ENCODE results near the gene ALG8.
A peak's percentile ranks its signal among the peaks of the same experiment; 100 is the strongest.
"Not testable (repeated sequence)": the region's sequence is repeated elsewhere in the genome, so short reads cannot be mapped to it uniquely, and the experiment has no call there.

ALG8 gene

GRCh38 chr11:78094250-78094649 lies 45.2 kb downstream of the ALG8 start:
- no peak overlapping the region for H3K4me3 ChIP-seq (ENCODE audit: low read depth, low read length)
- DNase-seq (ENCODE audit: low read depth), result no peak
- TF ChIP-seq CTCF (IDR thresholded peaks at IDR 0.05; ENCODE audit: low read depth, low read length, missing control alignments), result no peak
- in situ Hi-C loops (cut with HindIII; ENCODE audit: low sequenced_read_pairs), result no loop called here

GRCh38 chr11:78086521-78087074 lies 52.8 kb downstream of the ALG8 start:
- DNase-seq (ENCODE audit: low read depth); in situ Hi-C loops (cut with HindIII; ENCODE audit: low sequenced_read_pairs); H3K4me3 ChIP-seq (ENCODE audit: low read depth, low read length): not testable (repeated sequence)

- no peak for DNase-seq (ENCODE audit: low read depth)
- in situ Hi-C loops (cut with HindIII; ENCODE audit: low sequenced_read_pairs), result no loop called here
- TF ChIP-seq CTCF (IDR thresholded peaks at IDR 0.05; ENCODE audit: low read depth, low read length, missing control alignments), result no peak
- H3K4me3 ChIP-seq (ENCODE audit: low read depth, low read length), result no peak overlapping the region
These were observed 53.5 kb downstream of the ALG8 start for GRCh38 chr11:78085972-78086371.

GRCh38 chr11:78084506-78084905 lies 54.9 kb downstream of the ALG8 start:
- DNase-seq (ENCODE audit: low read depth); H3K4me3 ChIP-seq (ENCODE audit: low read depth, low read length); in situ Hi-C loops (cut with HindIII; ENCODE audit: low sequenced_read_pairs): not testable (repeated sequence)

- H3K4me3 ChIP-seq (ENCODE audit: low read depth, low read length), result no peak overlapping the region
- in situ Hi-C loops (cut with HindIII; ENCODE audit: low sequenced_read_pairs), result no loop called here
- TF ChIP-seq CTCF (IDR thresholded peaks at IDR 0.05; ENCODE audit: low read depth, low read length, missing control alignments), result no peak
- peak; percentile 8 for DNase-seq (ENCODE audit: low read depth)
These were observed 56.4 kb downstream of the ALG8 start for GRCh38 chr11:78083021-78083420.

GRCh38 chr11:78082146-78082545 lies 57.3 kb downstream of the ALG8 start:
- DNase-seq (ENCODE audit: low read depth), result no peak
- H3K4me3 ChIP-seq (ENCODE audit: low read depth, low read length), result no peak overlapping the region
- in situ Hi-C loops (cut with HindIII; ENCODE audit: low sequenced_read_pairs), result no loop called here
- no peak for TF ChIP-seq CTCF (IDR thresholded peaks at IDR 0.05; ENCODE audit: low read depth, low read length, missing control alignments)

GRCh38 chr11:78081583-78081982 lies 57.8 kb downstream of the ALG8 start:
- DNase-seq (ENCODE audit: low read depth), result no peak
- in situ Hi-C loops (cut with HindIII; ENCODE audit: low sequenced_read_pairs), result no loop called here
- TF ChIP-seq CTCF (IDR thresholded peaks at IDR 0.05; ENCODE audit: low read depth, low read length, missing control alignments), result no peak
- no peak overlapping the region for H3K4me3 ChIP-seq (ENCODE audit: low read depth, low read length)
